NCI-H1105 treated with DMSO at 0.1 percent for 48 hours (cell line): Measurements from ENCODE around the gene PTPRN2.
"Not testable (repeated sequence)": the region's sequence is repeated elsewhere in the genome, so short reads cannot be mapped to it uniquely, and the experiment has no call there.

Source experiments
- DNase-seq: peaks from one replicate; lab custom pipeline; 2025; lab: John Stamatoyannopoulos, UW

Gene PTPRN2

GRCh38 chr7:157996359-157997079 lies 591.1 kb downstream of the PTPRN2 start:
- no peak for DNase-seq

GRCh38 chr7:157995815-157996214 lies 591.8 kb downstream of the PTPRN2 start:
- DNase-seq, result no peak

DNA sequence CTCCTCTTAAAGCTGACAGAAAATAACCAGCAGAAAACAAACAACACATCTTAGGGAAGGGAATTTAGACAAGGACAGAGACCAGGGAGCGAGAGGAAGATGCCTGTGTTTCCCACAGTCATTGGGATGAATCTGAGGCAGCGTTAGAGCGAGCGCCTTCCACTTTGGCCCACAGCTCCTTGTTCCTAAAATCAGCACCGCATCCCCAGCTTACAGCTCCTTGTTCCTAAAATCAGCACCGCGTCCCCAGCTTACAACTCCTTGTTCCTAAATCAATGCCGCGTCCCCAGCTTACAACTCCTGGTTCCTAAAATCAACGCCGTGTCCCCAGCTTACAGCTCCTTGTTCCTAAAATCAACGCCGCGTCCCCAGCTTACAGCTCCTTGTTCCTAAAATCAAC lies 593.3 kb downstream of the PTPRN2 start:
- DNase-seq, result no peak

GRCh38 chr7:157993406-157994105 lies 594.1 kb downstream of the PTPRN2 start:
- no peak for DNase-seq

GRCh38 chr7:157992511-157993160 lies 595.0 kb downstream of the PTPRN2 start:
- no peak for DNase-seq

- DNase-seq, result no peak
Observed at GRCh38 chr7:157991761-157992160, 595.9 kb downstream of the PTPRN2 start.

DNA sequence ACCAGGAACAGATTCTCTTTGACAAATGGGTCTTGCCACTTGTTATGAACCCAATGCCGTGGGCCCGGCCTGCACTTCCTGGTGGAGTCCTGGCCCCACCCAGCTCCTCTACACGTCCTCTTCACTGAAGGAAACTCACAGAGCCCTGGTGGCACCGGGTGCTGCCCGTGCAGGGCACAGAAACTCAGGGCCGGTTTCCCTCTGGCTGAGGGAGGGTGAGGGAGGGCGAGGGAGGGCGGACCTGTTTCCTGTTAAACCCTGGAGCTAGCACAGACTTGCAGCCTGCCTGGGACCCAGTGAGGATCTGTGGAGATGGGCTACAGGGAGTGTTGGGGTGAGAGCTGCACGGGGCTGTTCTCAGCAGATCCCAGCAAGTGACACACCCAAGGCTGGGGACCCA lies 596.3 kb downstream of the PTPRN2 start:
- no peak for DNase-seq

GRCh38 chr7:157990881-157991250 lies 596.8 kb downstream of the PTPRN2 start:
- no peak for DNase-seq

DNA sequence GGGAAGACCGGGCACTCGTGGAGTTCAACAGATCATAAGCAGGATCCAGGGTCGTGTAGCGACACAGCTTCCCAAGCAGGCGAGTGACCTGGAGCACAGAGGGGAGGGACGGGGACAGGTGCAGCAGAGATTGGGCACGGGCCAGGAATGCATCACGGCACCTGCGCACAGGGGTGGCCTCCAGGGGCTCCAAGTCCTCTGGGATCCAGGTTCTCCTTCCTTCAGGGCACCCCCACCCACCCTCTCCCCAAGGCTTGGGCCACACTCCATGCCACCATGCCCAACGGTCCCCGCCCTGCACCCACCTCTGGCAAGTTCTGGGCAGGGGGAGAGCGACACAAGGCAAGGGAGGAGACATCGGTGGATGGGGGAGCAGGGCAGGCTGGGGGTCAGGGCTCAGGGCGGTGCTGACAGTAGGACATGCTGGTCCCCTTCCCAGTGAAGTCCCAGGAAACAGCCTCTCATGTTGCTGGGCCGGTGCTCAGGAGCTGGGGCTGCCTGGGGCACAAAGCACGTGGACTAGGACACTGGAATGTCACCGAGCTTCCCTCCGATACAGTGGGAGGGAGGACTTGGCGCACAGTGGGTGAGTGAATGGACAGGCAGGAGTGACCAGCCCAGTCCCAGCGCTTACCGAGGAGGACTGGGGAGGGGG lies 597.3 kb downstream of the PTPRN2 start:
- DNase-seq, result peak; percentile 20

DNA sequence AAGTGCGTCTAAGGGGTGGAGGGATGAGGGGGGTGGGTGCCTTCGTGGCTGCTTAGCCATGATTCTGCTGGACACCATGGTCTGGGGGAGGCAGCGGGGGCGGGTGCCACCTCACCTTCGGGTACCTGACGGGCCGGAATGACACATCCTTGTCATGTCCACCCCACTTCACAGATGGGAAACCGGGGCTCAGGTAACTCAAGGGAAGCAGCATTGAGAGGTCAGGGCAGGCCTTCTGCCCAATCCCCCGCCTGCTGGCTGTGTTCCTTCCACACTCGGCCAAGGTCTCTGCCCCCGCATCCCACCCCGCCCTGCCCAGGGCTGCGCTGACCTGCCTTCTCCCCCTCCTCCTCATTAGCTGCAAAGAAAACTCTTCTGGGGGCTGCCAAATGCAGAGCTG lies 598.0 kb downstream of the PTPRN2 start:
- DNase-seq, result no peak

- DNase-seq, result no peak
Observed at GRCh38 chr7:157987906-157988305, 599.7 kb downstream of the PTPRN2 start.

- DNase-seq, result no peak
Observed at GRCh38 chr7:157986051-157986450, 601.6 kb downstream of the PTPRN2 start.

GRCh38 chr7:157985636-157986035 lies 602.0 kb downstream of the PTPRN2 start:
- no peak for DNase-seq

DNA sequence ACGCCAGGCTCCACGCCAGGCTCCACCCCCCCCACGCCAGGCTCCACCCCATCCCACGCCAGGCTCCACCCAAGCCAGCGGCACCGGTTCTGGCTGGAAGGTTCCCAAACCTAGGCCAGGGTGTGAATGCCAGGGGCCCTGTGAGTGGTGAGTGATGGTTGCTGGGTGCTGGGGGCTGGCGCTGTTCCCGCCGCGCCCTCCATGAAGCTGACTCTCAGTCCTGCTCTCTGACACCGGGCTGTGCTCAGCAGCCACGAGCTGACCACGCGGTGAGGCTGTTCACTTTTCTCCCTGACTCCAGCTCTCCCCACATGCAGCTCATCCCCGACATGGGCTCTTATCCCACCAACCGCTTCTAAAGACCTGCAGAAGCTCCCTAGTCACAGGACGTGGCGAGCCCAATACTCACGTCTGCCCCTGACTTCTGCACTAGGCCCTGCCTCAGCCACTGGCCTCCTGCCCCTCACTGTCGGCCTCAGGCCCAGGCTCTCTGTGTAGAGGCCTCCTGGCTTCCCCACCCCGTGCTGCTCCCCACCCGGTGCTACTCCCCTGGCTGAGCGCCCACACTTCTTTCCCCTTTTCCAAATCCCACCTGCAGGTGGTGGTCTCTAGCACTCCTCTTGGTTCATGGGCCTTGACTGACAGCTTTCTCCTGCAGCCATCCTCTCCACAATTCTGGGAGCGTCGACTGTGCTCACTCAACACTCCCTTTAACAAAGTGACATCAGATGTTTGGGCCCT lies 603.0 kb downstream of the PTPRN2 start:
- no peak for DNase-seq

- DNase-seq, result no peak
Observed at GRCh38 chr7:157983502-157984422, 603.9 kb downstream of the PTPRN2 start.

- DNase-seq, result no peak
Observed at GRCh38 chr7:157981778-157982177, 605.8 kb downstream of the PTPRN2 start.

DNA sequence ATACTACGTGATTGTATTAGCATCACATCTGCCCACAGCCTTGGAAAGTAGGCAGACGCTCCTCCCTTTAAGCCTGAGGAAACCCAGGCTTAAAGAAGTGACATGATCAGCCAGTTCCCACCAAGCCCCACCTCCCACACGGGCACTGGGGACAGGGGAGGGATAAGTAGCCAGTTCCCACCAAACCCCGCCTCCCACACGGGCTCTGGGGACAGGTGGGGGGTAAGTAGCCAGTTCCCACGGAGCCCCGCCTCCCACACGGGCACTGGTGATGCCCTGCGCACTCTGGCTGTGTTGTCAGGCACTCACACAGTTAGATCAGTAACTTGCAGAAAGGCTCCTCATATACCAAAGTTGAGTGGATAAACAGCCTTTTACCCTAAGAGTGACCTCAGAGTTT lies 606.8 kb downstream of the PTPRN2 start:
- no peak for DNase-seq

DNA sequence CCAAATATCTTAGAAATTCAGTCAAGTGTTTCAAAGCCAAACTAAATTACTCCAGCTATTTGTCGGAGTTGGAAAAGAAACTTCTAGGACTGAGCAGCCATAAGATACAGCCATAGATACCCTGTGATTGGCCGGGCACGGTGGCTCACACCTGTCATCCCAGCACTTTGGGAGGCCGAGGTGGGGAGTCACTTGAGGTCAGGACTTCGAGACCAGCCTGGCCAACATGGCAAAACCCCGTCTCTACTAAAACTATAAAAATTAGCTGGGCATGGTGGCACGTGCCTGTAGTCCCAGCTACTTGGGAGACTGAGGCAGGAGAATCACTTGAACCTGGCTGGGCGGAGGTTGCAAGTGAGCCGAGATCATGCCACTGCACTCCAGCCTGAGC lies 607.3 kb downstream of the PTPRN2 start:
- DNase-seq, result not testable (repeated sequence)

DNA sequence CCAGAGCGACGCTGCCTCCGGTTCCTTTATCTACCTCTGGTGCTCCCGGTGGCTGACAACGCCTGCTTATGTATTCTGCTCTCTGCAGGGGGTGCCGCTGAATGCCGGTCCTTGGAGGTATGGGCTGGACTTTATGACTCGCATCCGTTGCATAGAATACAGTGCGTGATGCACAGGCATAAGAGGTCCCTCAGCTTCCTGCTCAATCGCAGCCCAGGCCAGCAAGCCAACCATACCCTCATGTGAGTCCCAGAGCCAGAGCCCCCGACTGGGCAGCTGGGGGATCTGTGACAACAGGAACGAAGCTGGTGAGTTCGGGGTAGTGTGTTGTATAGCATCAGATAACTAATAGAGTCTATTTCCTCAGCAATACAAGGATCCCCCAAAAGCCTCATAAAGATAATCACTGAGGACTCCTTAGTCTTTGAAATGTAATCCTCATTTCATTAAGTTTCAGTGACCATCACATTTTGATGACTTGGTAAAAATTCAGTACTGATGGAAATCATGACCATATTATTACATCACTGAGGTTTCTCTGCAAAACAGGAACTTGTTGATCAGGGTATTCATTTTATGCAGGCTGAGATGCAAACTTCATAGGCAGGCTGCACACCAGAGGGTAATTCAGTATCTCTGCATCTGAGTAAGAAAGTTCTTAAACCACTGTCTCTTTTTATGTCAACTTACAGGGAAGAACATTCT lies 607.8 kb downstream of the PTPRN2 start:
- no peak for DNase-seq

GRCh38 chr7:157978766-157979165 lies 608.9 kb downstream of the PTPRN2 start:
- no peak for DNase-seq
